Stimulated activated CD4-positive, alpha-beta T cell treated with anti-CD3 and anti-CD28 coated beads, TNF-alpha, amount 100 ng/mL, for 1 hour (primary cell): Measurements from ENCODE around the gene ELL.
"Not testable (repeated sequence)": the region's sequence is repeated elsewhere in the genome, so short reads cannot be mapped to it uniquely, and the experiment has no call there.

Experiments used
- DNase-seq, 3 donors: peaks; one replicate each; pipeline ENCODE4 v3.0.0-alpha.2; 2020; ENCODE audit warnings: low read depth in 3 of 3, low spot score in 1 of 3

Gene ELL

GRCh38 chr19:18405754-18406153 lies 116.1 kb downstream of the ELL start:
- not testable (repeated sequence) for DNase-seq

- DNase-seq: not testable (repeated sequence)
Observed at GRCh38 chr19:18402455-18403248, 119.2 kb downstream of the ELL start.

- no peak for DNase-seq
Observed at GRCh38 chr19:18401580-18402112, 120.2 kb downstream of the ELL start.

- no peak for DNase-seq
Observed at GRCh38 chr19:18399008-18399407, 122.9 kb downstream of the ELL start.

- DNase-seq: no peak
Observed at GRCh38 chr19:18397242-18398202, 124.3 kb downstream of the ELL start, which contains the start of gene LRRC25. LRRC25 (minus strand) TSS chr19:18397622; CDS start chr19:18396963, 659 bp downstream.

GRCh38 chr19:18396471-18397241 lies 125.2 kb downstream of the ELL start:
- DNase-seq: no peak

- DNase-seq: no peak
Observed at GRCh38 chr19:18393836-18394235, 128.0 kb downstream of the ELL start.

- no peak for DNase-seq
Observed at GRCh38 chr19:18392926-18393325, 128.9 kb downstream of the ELL start.
